ENCODE results near the gene CCDC30. TPM values are rescaled to one million over a fixed set of nuclear protein-coding genes. Genes with fewer than 3 reads are reported as not detected.

The CCDC30 gene
- polyA plus RNA-seq, 3 donors = 0.95 to 1.5 (median 1.2) TPM

GRCh38 chr1:42657981-42658876, 195.1 kb downstream of the CCDC30 start, which contains the start of gene PPIH:
PPIH (plus strand) TSS chr1:42658423; CDS start chr1:42658447, 24 bp downstream.
- peaks cover 17 to 22% of the 10 kb centered on the region in 2 donors for H3K36me3 Mint-ChIP-seq
- Histone ChIP-seq H2AFZ (ENCODE audit: insufficient read depth, low read depth, low read length, poor library complexity, severe bottlenecking) (peak within 1 kb of the TSS; percentile 95), H3K9me3 (replicated peaks in 1 of 2; ENCODE audit: control insufficient read depth in 1 of 2, insufficient read depth in 1 of 2, low read length in 2 of 2) (no peaks in the 10 kb centered on the region), H3K4me1 (ENCODE audit: control insufficient read depth in 1 of 2, insufficient read depth in 2 of 2, low read length in 2 of 2) (peaks cover 15 to 18% of the 10 kb centered on the region in 2 donors), H3K79me2 (ENCODE audit: insufficient read depth, low read length) (peaks cover 36% of the 10 kb centered on the region), H3K36me3 (replicated peaks in 1 of 2; ENCODE audit: control insufficient read depth in 1 of 2, insufficient read depth in 2 of 2, low read length in 2 of 2) (peaks cover 20 to 35% of the 10 kb centered on the region in 2 donors), H3K27me3 (ENCODE audit: control insufficient read depth in 2 of 2, insufficient read depth in 2 of 2, low read length in 2 of 2) (no peaks in the 10 kb centered on the region), H3K27ac (ENCODE audit: low read depth in 1 of 2, low read length in 2 of 2) (peak within 1 kb of the TSS; percentile 57 to 82), H3K4me3 (replicated peaks in 1 of 3; ENCODE audit: low read depth in 2 of 3, low read length in 3 of 3) (peak within 1 kb of the TSS; percentile 78 to 89 (median 84)), H4K20me1 (ENCODE audit: insufficient read depth, low read length) (no peaks in the 10 kb centered on the region), H3K9ac (ENCODE audit: insufficient read depth, low read length, poor library complexity, severe bottlenecking) (peak within 1 kb of the TSS; percentile 75), H3K4me2 (replicated peaks; ENCODE audit: extremely low read depth, low read length, poor library complexity, severe bottlenecking) (peak within 1 kb of the TSS; percentile 77)
- H3K4me1 Mint-ChIP-seq = peaks cover 20% of the 10 kb centered on the region
- peak within 1 kb of the TSS; percentile 90 to 97 (median 91) for H3K27ac Mint-ChIP-seq
- DNase-seq = peak; percentile 88 to 93 (median 89)
- TF ChIP-seq, protein P1, sequence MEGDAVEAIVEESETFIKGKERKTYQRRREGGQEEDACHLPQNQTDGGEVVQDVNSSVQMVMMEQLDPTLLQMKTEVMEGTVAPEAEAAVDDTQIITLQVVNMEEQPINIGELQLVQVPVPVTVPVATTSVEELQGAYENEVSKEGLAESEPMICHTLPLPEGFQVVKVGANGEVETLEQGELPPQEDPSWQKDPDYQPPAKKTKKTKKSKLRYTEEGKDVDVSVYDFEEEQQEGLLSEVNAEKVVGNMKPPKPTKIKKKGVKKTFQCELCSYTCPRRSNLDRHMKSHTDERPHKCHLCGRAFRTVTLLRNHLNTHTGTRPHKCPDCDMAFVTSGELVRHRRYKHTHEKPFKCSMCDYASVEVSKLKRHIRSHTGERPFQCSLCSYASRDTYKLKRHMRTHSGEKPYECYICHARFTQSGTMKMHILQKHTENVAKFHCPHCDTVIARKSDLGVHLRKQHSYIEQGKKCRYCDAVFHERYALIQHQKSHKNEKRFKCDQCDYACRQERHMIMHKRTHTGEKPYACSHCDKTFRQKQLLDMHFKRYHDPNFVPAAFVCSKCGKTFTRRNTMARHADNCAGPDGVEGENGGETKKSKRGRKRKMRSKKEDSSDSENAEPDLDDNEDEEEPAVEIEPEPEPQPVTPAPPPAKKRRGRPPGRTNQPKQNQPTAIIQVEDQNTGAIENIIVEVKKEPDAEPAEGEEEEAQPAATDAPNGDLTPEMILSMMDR (IDR thresholded peaks at IDR 0.05) = no peak
- no peaks in the 10 kb centered on the region for H3K9me3 Mint-ChIP-seq
- peaks cover 0 to 5% (median 4%) of the 10 kb centered on the region in 3 donors for H3K27me3 Mint-ChIP-seq (ENCODE audit: low read depth in 3 of 3)
- H3K4me3 Mint-ChIP-seq = peak within 1 kb of the TSS; percentile 93 to 98
- under 1% methylated on average over 53 of the region's 53 CpGs for WGBS (ENCODE audit: insufficient coverage)
- intact Hi-C loops (cut with micrococcal nuclease) = loop anchor here in 1 of 2 donors (2.0 to 10.0 kb wide), 3 partner anchors 27 to 323 kb away; partner anchors contain the start of genes C1orf50, FOXJ3 and P3H1

DNA sequence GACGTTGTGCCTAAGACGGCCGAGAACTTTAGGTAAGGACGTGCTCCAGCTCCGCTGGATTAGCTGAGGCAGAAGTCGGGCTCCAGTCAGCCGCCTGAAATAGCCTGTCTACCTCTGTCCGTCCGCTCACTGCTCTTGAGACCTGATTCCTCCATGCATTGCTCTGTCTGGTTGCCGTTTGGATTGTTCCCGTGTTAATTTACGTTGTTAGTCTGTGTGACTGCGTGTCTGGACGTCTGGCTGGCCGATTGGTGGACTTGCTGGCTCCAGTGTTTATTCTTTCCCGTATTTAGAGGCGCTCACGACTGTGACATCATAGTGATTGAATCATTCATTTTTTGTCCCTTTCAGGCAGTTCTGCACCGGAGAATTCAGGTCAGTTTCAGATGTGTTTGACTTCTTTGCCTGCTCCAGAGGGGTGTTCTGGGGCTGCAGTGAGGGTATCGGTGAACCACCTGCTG, 195.8 kb downstream of the CCDC30 start:
- no peak for DNase-seq
- intact Hi-C loops (cut with micrococcal nuclease) = loop anchor here in 1 of 2 donors (2.0 to 10.0 kb wide), 3 partner anchors 26 to 324 kb away; partner anchors contain the start of genes C1orf50, FOXJ3 and P3H1
- H3K27me3 ChIP-seq (ENCODE audit: control insufficient read depth in 2 of 2, insufficient read depth in 2 of 2, low read length in 2 of 2) = no peaks in the 10 kb centered on the region
- H3K79me2 ChIP-seq (ENCODE audit: insufficient read depth, low read length) = peaks cover 36% of the 10 kb centered on the region
- TF ChIP-seq, protein P1 (IDR thresholded peaks at IDR 0.05) = no peak
- 12% methylated on average over 16 of the region's 20 CpGs for WGBS (ENCODE audit: insufficient coverage)
- H2AFZ ChIP-seq (ENCODE audit: insufficient read depth, low read depth, low read length, poor library complexity, severe bottlenecking) = peak overlapping the region; percentile 95
- no peaks in the 10 kb centered on the region for H3K9me3 Mint-ChIP-seq
- H3K4me1 ChIP-seq (ENCODE audit: control insufficient read depth in 1 of 2, insufficient read depth in 2 of 2, low read length in 2 of 2) = peaks cover 15 to 18% of the 10 kb centered on the region in 2 donors
- peaks cover 22 to 29% of the 10 kb centered on the region in 2 donors for H3K36me3 Mint-ChIP-seq
- H4K20me1 ChIP-seq (ENCODE audit: insufficient read depth, low read length) = no peaks in the 10 kb centered on the region
- H3K27me3 Mint-ChIP-seq (ENCODE audit: low read depth in 3 of 3) = peaks cover 0 to 5% (median 2%) of the 10 kb centered on the region in 3 donors
- H3K27ac Mint-ChIP-seq = peak overlapping the region; percentile 90 to 97 (median 91)
- H3K4me1 Mint-ChIP-seq = peaks cover 20% of the 10 kb centered on the region
- H3K4me2 ChIP-seq (replicated peaks; ENCODE audit: extremely low read depth, low read length, poor library complexity, severe bottlenecking) = peak overlapping the region; percentile 77
- H3K36me3 ChIP-seq (replicated peaks in 1 of 2; ENCODE audit: control insufficient read depth in 1 of 2, insufficient read depth in 2 of 2, low read length in 2 of 2) = peaks cover 23 to 42% of the 10 kb centered on the region in 2 donors
- H3K4me3 Mint-ChIP-seq = peak overlapping the region; percentile 93 to 98
- peak overlapping the region; percentile 57 to 82 for H3K27ac ChIP-seq (ENCODE audit: low read depth in 1 of 2, low read length in 2 of 2)
- peak overlapping the region; percentile 75 for H3K9ac ChIP-seq (ENCODE audit: insufficient read depth, low read length, poor library complexity, severe bottlenecking)
- H3K9me3 ChIP-seq (replicated peaks in 1 of 2; ENCODE audit: control insufficient read depth in 1 of 2, insufficient read depth in 1 of 2, low read length in 2 of 2) = no peaks in the 10 kb centered on the region
- H3K4me3 ChIP-seq (replicated peaks in 1 of 3; ENCODE audit: low read depth in 2 of 3, low read length in 3 of 3) = peak overlapping the region; percentile 78 to 89 (median 84)
